ENCODE results near the gene OPRL1. TPM values are rescaled to one million over a fixed set of nuclear protein-coding genes. Genes with fewer than 3 reads are reported as not detected.

The OPRL1 gene
- polyA plus RNA-seq, 1 experiment: 0.86 TPM

- TF ChIP-seq, protein P1, sequence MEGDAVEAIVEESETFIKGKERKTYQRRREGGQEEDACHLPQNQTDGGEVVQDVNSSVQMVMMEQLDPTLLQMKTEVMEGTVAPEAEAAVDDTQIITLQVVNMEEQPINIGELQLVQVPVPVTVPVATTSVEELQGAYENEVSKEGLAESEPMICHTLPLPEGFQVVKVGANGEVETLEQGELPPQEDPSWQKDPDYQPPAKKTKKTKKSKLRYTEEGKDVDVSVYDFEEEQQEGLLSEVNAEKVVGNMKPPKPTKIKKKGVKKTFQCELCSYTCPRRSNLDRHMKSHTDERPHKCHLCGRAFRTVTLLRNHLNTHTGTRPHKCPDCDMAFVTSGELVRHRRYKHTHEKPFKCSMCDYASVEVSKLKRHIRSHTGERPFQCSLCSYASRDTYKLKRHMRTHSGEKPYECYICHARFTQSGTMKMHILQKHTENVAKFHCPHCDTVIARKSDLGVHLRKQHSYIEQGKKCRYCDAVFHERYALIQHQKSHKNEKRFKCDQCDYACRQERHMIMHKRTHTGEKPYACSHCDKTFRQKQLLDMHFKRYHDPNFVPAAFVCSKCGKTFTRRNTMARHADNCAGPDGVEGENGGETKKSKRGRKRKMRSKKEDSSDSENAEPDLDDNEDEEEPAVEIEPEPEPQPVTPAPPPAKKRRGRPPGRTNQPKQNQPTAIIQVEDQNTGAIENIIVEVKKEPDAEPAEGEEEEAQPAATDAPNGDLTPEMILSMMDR (IDR thresholded peaks at IDR 0.05; ENCODE audit: low read depth, low read length): no peak
- POLR2A ChIA-PET: no interaction called here
- Histone ChIP-seq H3K4me3 (ENCODE audit: low read depth, low read length) (no peak overlapping the region), H3K9me3 (ENCODE audit: control insufficient read depth, insufficient read depth, low read length) (peaks cover 11% of the 10 kb centered on the region), H3K27ac (ENCODE audit: low read depth, low read length) (no peak overlapping the region), H3K27me3 (ENCODE audit: control insufficient read depth, insufficient read depth, low read length) (peaks cover 36% of the 10 kb centered on the region)
- CTCF ChIA-PET: no interaction called here
- DNase-seq (ENCODE audit: low read depth, low spot score): no peak
Observed at GRCh38 chr20:64090165-64090564, 10.3 kb downstream of the OPRL1 start.

DNA sequence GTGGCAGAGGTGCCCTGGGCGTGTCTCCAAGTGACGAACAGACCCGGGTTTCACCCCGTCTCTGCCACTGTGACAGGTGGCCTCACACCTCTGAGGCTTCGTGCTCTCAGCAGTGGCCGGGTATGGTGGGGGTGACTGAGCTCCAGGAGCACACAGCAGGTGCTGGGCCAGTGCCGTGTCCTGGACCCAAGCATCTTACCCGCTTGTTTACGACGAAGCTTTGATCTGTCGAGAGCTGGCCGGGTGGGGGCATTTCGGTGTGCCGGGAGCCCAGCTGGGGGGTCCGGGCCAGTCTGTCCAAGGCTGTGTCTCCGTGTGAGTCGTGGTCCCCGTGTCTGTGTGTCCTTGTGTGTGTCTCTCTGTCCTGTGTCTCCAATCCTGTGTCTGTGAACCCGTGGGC is 11.5 kb downstream of the OPRL1 start:
- TF ChIP-seq, protein P1 (IDR thresholded peaks at IDR 0.05; ENCODE audit: low read depth, low read length): no peak
- Histone ChIP-seq H3K4me3 (ENCODE audit: low read depth, low read length) (no peak overlapping the region), H3K9me3 (ENCODE audit: control insufficient read depth, insufficient read depth, low read length) (peaks cover 16% of the 10 kb centered on the region), H3K27me3 (ENCODE audit: control insufficient read depth, insufficient read depth, low read length) (peaks cover 25% of the 10 kb centered on the region), H3K27ac (ENCODE audit: low read depth, low read length) (no peak overlapping the region)
- POLR2A ChIA-PET: no interaction called here
- CTCF ChIA-PET: no interaction called here
- no peak for DNase-seq (ENCODE audit: low read depth, low spot score)

DNA sequence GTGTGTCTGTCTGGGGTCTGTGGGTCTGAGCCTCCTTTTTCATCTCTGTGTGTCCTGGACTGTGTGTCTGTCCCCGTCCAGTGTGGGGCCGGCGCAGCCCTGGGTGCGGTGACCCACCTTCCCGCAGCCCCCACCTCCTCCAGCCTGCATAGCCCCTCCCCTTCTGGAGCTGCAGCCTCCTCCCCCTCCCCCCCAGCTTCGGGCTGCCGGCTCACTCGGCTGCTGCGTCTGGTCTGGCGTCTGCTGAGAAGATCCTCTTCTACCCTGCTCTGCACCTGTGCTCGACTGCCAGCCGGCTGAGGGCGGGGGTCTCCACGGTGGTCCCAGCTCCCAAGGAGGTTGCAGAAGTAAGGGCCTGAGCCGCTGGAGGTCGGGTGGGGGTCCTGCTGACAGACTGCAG is 11.9 kb downstream of the OPRL1 start:
- POLR2A ChIA-PET: no interaction called here
- no peak for DNase-seq (ENCODE audit: low read depth, low spot score)
- H3K4me3 ChIP-seq (ENCODE audit: low read depth, low read length): no peak overlapping the region
- TF ChIP-seq, protein P1 (IDR thresholded peaks at IDR 0.05; ENCODE audit: low read depth, low read length): no peak
- CTCF ChIA-PET: no interaction called here
- H3K27ac ChIP-seq (ENCODE audit: low read depth, low read length): no peak overlapping the region
- peaks cover 14% of the 10 kb centered on the region for H3K9me3 ChIP-seq (ENCODE audit: control insufficient read depth, insufficient read depth, low read length)
- H3K27me3 ChIP-seq (ENCODE audit: control insufficient read depth, insufficient read depth, low read length): peaks cover 22% of the 10 kb centered on the region

DNA sequence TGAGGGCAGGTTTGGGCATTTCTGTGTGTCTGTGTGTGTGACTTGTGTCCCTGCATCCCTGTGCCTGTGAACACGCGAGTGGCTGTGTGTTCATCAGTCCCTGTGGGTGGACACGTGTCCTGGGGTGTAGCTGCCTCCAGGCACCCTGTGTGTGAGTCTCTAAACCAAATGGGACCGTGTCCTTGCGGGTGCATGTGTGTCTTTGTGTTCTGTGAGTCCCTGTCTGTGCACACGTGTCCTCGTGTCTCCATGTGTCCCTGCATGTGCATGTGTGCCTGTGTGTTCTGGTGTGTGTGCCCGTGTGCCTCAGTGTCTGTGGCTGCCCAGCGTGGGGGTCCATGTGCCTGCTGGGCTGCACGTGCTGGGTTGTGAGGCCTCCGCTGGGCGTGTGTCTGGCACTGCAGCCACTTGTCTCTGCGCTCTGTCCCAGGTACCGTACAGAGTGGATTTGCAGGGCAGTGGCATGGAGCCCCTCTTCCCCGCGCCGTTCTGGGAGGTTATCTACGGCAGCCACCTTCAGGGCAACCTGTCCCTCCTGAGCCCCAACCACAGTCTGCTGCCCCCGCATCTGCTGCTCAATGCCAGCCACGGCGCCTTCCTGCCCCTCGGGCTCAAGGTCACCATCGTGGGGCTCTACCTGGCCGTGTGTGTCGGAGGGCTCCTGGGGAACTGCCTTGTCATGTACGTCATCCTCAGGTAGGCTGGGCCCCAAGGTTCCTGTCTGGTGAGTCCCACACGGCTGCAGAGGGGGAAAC is 12.6 kb downstream of the OPRL1 start:
- CTCF ChIA-PET: no interaction called here
- Histone ChIP-seq H3K4me3 (ENCODE audit: low read depth, low read length) (no peak overlapping the region), H3K27me3 (ENCODE audit: control insufficient read depth, insufficient read depth, low read length) (peaks cover 20% of the 10 kb centered on the region), H3K27ac (ENCODE audit: low read depth, low read length) (no peak overlapping the region), H3K9me3 (ENCODE audit: control insufficient read depth, insufficient read depth, low read length) (peaks cover 11% of the 10 kb centered on the region; the same call in 1 of the 2 replicates)
- no peak for DNase-seq (ENCODE audit: low read depth, low spot score)
- TF ChIP-seq, protein P1 (IDR thresholded peaks at IDR 0.05; ENCODE audit: low read depth, low read length): no peak
- POLR2A ChIA-PET: no interaction called here

- Histone ChIP-seq H3K27ac (ENCODE audit: low read depth, low read length) (no peak overlapping the region), H3K27me3 (ENCODE audit: control insufficient read depth, insufficient read depth, low read length) (peaks cover 16% of the 10 kb centered on the region), H3K9me3 (ENCODE audit: control insufficient read depth, insufficient read depth, low read length) (peaks cover 5% of the 10 kb centered on the region; the same call in 1 of the 2 replicates), H3K4me3 (ENCODE audit: low read depth, low read length) (no peak overlapping the region)
- TF ChIP-seq, protein P1 (IDR thresholded peaks at IDR 0.05; ENCODE audit: low read depth, low read length): no peak
- POLR2A ChIA-PET: no interaction called here
- no peak for DNase-seq (ENCODE audit: low read depth, low spot score)
- CTCF ChIA-PET: no interaction called here
Observed at GRCh38 chr20:64093013-64093503, 13.2 kb downstream of the OPRL1 start.
